NCI-H1105 treated with DMSO at 0.1 percent for 48 hours (cell line): ENCODE data around the gene BAD.

Experiments used
- DNase-seq: peaks from one replicate; lab custom pipeline; 2025; lab: John Stamatoyannopoulos, UW

The BAD gene

DNA sequence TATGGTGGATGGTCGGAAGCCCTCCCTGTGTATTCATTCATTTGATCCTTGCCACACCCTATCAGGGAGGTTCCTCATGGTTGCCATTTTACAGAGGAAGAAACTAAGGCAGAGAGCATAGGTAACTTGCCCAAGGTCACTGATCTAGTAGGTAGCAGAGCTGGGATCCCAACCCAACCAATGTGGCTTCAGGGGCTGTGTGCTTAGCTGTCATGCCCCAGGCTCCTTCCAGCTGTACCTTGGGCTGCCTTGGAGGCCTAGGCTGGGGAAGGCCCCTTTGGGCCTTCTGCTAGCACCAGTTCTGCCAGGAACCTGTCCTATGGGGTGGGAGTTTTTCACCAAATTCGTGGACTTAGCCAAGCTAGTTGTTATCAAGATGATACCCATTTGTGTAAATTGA is 8.6 kb downstream of the BAD start:
- DNase-seq: no peak

DNA sequence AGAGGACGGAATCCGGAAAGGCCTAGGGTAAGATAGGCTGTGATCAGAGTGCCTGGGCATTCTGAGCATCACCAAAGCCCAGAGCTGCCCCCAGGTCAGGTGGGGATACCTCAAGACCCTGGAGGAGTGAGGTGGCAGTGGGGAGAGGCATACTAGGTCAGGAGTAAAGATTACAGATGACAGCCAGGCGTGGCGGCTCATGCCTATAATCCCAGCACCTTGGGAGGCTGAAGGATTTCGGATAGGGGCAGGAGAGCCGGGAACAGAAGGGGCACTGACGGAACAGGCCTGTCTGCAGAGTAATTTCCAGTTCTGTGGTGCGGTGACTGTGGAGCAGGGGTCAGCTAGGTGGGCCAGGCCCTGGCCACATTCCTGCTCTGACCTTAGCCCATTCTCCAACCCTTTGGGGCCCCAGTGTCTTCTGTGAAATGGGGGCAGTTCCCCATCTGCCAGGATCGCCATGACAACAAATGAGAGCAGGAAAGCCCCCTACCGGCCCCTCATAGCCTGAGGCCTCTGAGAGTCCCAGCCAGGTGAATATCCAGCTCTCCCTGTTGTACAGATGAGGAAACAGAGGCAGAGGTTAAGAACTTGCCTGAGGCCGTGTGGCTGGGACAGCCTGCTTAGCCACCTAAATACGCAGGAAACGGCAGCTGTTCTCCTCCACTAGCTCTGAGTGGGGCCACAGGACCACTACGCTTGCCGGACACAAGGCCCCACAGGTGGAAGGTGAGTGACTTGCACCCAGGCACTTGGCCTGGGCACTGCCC is 9.2 kb downstream of the BAD start:
- DNase-seq: no peak

DNA sequence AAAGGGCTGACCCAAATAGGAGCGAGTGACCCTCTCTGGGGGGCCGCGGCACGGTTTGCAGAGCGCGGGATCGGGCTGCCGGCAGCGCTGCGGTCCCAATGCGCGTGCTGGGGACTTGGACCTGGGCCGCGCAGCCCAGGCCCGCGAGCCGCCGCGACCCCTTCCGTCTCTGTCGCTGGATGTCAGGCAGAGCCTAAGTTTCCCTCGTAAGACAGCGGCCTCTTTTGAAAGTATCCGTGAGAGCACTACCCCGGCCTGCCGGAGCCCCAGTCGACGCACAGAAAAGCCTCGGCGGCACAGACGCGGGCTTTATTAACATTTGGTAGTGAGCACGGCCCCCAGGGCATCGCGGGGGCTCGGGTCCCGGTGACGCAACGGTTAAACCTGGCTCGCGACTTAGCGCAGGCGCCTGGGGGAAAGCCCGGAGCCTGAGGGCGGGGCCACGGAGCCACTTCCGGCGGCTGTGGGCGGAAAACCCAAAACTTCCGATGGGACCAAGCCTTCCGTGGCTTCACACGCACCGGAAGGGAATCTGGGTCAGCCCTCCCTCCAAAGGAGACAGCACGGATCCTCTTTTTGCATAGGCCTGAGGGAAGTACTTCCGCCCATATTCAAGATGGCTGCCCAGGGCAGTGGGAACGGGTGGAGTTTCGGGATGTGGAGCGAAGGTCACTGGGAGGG is 14.8 kb downstream of the BAD start:
- peak; percentile 99 for DNase-seq

DNA sequence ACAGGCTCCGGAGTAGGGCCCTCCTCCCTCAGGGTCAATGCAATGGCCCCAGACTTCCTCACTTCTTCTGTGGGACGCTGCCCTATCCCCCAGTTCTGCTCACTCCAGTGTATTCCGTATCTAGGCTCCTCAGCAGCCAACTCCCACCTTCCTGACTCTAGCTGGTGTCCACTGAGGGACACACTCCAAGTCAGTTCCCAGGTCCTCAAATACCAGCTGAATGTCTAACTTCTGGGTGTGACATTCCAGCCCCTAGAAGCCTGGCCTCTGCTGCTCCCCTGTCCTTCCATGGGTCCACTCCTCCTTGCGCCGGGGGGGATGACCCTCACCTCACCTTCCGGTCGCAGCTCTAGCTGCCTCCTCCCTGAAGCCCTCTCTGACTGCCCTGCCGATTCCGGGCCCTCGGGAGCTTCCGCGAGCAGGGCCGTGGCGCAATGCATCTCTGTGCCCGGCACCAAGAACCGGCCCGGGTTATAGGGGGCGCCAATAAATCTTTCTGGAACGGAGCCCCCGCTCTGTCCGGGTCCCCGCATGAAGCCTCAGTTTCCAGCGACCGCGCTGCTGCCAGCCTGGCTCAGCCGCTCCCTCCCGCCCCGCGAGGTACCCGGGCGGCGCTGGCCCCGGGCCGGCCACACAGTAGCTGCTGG is 15.4 kb downstream of the BAD start:
- no peak for DNase-seq

DNA sequence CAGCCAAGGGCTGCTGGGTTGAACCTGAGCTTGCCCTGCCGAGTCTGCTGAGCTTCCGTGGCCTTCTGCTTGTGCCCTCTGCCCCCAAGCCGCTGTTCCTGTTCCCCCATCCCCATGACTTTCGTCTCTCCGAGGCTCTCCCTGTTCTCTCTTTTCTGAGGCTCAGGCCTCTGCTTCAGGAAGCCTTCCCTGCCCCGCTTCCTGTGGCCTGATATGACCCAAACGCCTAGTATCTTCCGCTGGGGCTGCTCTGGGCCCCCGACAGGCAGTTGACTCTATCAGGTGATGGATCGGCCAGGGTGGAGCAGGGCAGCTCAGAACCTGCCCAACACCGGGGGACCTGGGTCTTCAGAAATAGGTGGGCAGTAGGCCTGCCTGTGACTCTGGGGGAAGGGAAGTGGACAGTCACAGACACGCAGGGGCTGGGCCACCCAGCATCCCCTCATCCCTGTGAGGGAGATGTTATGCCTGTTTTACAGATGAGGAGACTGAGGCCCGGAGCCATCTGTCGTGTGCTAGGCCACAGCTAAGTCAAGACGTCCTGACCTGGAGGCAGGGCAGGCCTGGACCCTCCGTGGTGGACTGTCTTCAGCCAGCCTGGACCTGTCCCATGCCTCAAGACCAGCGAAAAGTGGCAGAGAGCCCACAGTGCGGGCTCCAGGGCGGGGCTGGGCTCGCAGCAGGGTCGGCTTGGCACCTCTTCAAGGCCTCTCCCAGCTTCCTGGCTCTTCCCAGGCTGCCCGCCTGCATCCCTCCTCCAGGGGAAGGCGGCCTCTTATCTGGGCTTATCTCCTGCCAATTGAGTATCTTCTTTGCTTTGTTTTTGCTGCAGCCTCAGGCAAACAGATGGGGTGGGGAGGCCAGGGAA is 16.2 kb downstream of the BAD start:
- peak; percentile 6 for DNase-seq

DNA sequence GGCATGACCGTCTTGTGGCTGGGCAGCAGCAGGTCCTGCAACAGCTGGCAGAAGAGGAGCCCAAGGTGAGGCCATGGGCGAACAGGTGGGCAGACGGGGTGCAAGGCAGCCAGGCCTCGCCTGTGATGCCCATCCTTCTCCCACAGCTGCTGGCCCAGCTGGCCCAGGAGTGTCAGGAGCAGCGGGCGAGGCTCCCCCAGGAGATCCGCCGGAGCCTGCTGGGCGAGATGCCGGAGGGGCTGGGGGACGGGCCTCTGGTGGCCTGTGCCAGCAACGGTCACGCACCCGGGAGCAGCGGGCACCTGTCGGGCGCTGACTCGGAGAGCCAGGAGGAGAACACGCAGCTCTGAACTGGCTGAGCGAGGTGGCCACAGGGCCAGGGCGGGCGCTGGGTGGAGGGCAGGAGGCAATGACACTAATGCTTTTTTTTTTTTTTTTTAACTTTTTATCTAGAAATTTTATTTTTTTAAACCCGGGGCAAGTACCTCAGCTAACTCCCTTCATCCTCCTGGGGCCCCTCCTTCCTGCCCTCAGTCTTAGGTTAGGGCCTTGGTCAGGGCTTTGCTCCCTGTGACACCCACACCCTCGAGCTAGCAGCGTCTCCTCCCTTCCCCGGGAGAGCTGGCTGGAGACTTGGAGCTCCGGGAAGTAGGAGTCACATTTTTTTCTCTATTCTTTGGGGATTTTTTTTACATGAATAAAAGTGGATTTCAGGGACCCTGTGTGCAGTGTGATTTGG is 17.1 kb downstream of the BAD start:
- no peak for DNase-seq

DNA sequence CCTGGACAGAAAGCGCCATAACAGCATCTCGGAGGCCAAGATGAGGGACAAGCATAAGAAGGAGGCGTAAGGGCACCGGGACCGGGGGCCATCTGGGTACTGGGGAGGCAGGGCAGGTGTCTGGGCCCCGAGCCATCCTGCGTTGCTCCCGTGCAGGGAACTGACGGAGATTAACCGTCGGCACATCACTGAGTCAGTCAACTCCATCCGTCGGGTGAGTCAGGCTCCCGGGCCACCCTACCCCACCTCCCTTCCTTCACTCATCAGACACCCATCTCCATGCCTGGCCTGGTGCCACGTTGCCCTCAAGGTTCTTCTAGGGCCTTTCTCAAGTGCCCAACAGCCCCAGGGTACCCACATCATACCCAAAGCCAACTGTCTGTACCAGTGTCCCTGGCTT is 18.1 kb downstream of the BAD start:
- no peak for DNase-seq

DNA sequence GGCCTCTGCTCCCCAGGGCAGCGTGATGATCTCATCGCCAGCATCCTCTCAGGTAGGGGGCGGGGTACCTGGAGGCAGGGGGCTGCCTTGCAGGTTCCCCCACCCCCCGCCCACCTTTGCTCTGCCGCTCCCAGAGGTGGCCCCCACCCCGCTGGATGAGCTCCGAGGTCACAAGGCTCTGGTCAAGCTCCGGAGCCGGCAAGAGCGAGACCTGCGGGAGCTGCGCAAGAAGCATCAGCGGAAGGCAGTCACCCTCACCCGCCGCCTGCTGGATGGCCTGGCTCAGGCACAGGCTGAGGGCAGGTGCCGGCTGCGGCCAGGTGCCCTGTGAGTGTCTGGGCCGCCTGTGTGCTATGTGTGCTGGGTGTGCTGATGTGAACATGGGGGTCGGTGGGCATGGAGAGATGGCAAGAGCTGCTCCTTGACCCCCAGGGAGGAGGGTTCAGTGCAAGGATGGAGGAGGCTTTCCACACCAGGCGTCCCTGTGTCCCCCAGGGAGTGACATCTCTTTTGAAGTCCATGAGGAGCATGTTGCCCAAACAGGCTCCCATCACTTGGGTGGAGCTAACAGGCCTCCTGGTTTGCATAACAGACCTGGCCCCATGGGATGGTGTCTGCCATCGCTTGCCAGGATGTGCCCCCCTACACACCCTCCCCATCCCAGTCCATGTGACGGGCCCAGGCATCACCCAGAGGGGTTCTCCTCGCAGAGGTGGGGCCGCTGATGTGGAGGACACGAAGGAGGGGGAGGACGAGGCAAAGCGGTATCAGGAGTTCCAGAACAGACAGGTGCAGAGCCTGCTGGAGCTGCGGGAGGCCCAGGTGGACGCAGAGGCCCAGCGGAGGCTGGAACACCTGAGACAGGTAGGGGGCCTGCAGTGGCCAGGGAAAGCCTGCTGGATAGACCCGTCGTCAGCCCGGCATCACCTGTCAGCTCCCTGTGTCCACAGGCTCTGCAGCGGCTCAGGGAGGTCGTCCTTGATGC is 19.0 kb downstream of the BAD start:
- no peak for DNase-seq

DNA sequence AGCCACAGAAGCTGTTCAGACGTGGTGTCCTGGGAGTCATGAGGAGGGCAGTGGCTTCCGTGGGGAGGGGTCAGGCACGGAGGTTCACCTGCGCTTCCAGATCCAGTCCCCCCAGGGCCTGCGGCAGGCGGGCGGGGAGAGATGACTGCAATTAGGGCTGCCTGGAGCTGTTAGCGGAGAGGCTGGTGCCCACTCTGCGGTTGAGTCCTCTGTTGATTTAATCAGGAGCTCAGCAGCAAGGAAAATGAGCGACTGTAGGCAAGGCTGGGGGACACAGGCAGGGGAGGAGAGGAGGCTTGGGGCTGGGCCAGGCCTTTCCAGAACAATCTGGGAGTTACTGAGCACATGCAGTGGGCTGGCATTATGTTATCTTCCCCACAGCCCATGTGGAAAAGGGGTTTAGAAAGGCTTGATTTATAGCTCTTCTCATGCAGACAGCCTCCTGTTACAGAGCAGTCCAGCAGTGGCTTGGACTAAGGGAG is 20.1 kb downstream of the BAD start:
- no peak for DNase-seq

DNA sequence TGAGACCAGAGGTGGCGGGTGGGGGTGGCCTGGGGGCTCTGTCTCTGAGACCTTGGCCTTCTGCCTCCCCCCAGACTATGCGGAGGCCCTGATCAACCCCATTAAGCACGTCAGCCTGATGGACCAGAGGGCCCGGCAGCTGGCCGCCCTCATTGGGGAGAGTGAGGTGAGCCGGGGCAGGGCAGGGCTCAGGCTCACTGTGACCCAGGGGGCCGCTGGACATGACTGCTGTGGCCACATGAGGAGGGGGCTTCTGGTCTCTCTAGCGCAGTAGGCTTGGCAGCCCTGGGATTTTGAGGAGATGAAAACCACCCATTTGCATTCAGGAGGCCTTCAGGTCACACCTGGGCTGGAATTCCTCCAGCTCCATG is 20.5 kb downstream of the BAD start:
- DNase-seq: no peak

DNA sequence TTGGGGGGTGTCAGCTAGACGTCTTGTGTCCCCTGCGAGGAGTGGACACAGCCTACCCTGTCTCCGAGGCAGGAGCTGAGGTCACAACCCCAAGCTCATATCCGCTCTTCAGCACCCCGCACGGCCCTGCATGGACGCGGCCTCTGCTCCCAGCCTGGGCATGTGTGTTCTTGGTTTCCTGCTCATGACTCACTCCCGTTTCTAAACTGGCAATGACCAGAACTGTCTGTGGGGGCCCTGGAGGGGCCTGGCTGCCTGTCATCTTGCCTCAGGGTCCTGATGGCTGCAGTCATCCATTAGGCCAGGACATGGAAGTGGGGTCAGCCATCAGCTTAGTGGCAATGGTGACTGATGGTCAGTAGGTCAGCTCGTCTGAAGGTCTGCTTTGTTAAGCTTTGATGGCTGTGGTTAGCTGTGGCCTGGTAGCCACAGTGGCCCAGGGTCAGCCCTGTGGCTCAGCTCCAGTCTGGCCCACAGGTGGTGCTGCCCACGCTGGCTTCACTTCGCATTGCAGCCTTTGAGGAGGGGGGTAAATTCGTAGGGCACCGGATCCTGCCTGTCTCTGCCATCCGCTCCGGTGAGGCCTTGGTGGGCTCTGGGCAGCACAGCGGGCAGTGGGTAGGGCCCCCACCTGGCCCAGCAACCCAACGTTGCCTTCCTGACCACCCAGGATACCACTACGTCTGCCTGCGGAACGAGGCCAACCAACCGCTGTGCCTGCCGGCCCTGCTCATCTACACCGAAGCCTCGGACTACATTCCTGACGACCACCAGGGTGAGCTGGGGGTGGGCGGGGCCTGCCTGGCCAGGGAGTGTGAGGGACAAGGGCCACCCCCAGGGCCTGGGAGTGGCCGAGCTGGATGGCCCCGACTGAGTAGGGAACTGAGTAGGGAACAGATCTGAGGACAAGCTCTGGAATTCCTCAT is 21.2 kb downstream of the BAD start:
- no peak for DNase-seq

DNA sequence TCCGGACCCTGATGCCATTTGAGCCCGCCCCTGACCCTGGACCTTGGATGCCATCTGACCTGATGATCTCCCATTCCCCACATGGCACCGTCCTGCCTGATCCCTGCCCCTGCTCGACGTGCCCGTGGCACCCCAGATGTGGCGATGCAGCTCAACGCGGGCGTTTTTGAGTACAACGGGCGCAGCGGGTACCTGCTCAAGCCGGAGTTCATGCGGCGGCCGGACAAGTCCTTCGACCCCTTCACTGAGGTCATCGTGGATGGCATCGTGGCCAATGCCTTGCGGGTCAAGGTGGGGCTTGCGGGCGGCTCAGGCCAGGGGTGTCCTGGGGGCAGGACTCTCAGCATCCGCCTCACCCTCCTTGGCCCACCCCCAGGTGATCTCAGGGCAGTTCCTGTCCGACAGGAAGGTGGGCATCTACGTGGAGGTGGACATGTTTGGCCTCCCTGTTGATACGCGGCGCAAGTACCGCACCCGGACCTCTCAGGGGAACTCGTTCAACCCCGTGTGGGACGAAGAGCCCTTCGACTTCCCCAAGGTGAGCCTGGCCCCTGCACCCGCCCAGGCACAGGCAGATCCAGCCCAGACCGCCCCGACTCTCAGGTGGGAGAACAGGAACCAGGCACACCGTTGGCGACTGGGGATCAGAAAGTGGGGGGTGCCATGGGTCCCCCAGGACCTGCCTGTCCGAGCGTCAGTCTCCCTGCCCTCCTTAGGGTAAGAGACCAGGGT is 22.0 kb downstream of the BAD start:
- no peak for DNase-seq

DNA sequence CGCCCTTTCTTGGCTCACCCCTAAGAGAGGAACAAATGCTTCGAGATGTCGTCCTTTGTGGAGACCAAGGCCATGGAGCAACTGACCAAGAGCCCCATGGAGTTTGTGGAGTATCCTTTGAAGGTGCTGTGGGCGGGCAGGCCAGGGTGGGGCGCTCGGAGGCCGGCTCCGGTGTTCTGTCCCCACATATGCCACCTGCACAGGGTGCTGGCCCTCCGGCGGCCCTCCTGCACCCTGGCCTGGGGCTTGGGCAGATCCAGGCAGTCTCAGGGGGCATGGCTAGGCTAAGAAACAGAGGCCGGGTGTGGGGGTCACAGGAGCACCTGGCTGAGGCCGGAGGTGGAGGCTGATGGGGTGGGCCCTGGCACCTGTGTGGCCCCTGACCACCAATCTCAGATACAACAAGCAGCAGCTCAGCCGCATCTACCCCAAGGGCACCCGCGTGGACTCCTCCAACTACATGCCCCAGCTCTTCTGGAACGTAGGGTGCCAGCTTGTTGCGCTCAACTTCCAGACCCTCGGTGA is 22.8 kb downstream of the BAD start:
- no peak for DNase-seq

DNA sequence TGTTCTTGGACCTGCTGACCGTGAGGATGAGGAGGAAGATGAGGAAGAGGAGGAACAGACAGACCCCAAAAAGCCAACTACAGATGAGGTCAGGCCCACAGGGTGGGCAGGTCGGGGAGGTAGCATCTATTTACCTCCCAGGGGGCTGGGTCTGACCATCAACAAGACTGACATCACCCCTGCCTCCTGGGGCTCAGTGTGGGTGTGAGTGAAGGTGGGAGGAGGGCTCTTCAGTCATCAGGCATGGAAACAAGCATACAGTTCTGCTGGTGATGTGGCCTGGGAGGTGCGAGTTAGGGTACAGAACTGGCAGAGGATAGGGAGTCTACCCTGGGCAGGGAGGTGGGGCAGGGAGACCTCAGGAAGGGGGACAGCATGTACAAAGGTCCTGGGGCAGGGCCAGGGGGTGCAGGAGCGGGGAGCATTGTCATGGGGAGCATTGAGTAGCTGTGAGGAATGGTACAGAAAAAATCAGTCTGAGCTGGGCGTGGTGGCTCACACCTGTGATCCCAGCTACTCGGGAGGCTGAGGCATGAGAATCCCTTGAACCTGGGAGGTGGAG is 24.2 kb downstream of the BAD start:
- no peak for DNase-seq

DNA sequence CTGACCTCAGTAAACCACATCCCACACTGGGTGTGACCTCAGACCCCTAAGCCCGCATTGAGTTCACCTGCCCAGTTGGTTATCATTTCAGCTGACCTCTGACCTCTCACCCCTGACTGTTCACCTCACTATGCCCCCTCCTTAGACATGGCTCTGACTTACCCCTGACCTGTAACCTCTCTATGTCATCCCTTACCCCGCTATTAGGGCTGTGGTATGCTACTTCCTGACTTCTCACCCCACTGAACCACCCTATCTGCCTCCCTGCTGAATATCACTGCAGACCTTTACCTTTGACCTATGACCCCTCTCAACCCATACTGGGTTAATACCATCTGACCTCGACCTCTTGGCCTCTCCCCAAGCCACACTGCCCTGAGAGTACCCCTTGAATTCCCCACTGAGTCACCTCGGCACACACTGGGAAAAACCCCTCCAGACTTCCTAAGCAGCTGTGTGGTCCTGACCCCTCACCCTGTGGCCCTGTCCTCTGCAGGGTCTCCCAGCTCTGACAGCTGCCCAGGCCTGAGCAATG is 24.9 kb downstream of the BAD start:
- no peak for DNase-seq

DNA sequence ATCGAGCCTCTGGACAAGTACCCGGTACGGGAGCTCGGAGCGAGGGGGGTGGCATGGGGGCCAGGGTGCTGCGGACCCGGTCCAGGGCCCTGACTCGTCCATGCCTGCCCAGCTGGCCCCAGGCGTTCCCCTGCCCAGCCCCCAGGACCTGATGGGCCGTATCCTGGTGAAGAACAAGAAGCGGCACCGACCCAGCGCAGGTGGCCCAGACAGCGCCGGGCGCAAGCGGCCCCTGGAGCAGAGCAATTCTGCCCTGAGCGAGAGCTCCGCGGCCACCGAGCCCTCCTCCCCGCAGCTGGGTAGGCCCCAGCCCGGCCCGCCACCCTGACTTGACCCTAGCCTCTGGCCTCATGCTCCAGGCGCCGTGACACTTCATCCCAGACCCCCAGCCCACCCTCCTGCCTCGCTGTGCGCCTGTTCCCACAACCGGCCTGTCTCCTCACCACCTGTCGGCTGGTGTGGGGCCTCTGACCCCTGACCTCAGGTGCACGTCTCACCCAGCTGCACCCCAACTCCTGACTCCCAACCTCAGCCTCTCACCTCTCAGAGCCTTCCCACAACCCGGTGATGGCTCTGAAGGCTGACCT is 25.4 kb downstream of the BAD start:
- DNase-seq: no peak

DNA sequence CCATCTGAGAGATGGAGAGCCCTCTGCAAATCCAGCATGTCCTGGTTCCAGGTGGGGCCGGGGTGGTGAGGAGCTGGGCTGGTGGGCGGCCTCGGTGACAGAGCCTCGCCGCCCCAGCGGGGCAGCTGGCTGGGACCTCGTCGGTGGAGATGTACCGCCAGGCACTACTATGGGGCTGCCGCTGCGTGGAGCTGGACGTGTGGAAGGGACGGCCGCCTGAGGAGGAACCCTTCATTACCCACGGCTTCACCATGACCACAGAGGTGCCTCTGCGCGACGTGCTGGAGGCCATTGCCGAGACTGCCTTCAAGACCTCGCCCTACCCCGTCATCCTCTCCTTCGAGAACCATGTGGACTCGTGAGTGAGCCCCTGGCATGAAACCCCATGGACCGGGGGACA is 26.1 kb downstream of the BAD start:
- DNase-seq: no peak
